ENCODE results near the gene EVC.

The EVC gene

GRCh38 chr4:5707778-5708448, 3.1 kb upstream of the EVC start:
- no peak overlapping the region for H3K27ac ChIP-seq (ENCODE audit: insufficient read depth, low read length, poor library complexity, severe bottlenecking)
- peaks cover 12% of the 10 kb centered on the region for H3K27me3 ChIP-seq (replicated peaks; ENCODE audit: control insufficient read depth, insufficient read depth, low read length, poor library complexity, severe bottlenecking)

GRCh38 chr4:5708449-5709206, 2.4 kb upstream of the EVC start, which contains the start of gene EVC2:
TSS of gene EVC2 (minus strand) at chr4:5708559. CDS start at chr4:5708513, 46 bp downstream.
- Histone ChIP-seq H3K36me3 (ENCODE audit: control insufficient read depth, insufficient read depth, low read length) (no peaks in the 10 kb centered on the region), H3K9me3 (ENCODE audit: control insufficient read depth, low read length) (no peaks in the 10 kb centered on the region), H3K27me3 (replicated peaks; ENCODE audit: control insufficient read depth, insufficient read depth, low read length, poor library complexity, severe bottlenecking) (peaks cover 12% of the 10 kb centered on the region), H3K4me3 (ENCODE audit: insufficient read depth, low read depth, low read length, poor library complexity, severe bottlenecking) (peak within 1 kb of the TSS; percentile 36), H3K27ac (ENCODE audit: insufficient read depth, low read length, poor library complexity, severe bottlenecking) (no peak within 1 kb of the TSS), H3K4me1 (ENCODE audit: control insufficient read depth, insufficient read depth, low read length, poor library complexity, severe bottlenecking) (no peaks in the 10 kb centered on the region)
- DNase-seq: peak in 1 of 3 donors; percentile 11

More at GRCh38 chr4:5707778-5708448, 3.1 kb upstream of the EVC start:
- Histone ChIP-seq H3K36me3 (ENCODE audit: control insufficient read depth, insufficient read depth, low read length) (no peaks in the 10 kb centered on the region), H3K4me1 (ENCODE audit: control insufficient read depth, insufficient read depth, low read length, poor library complexity, severe bottlenecking) (no peaks in the 10 kb centered on the region), H3K9me3 (ENCODE audit: control insufficient read depth, low read length) (no peaks in the 10 kb centered on the region), H3K4me3 (ENCODE audit: insufficient read depth, low read depth, low read length, poor library complexity, severe bottlenecking) (peak overlapping the region; percentile 36)
- no peak for DNase-seq

DNA sequence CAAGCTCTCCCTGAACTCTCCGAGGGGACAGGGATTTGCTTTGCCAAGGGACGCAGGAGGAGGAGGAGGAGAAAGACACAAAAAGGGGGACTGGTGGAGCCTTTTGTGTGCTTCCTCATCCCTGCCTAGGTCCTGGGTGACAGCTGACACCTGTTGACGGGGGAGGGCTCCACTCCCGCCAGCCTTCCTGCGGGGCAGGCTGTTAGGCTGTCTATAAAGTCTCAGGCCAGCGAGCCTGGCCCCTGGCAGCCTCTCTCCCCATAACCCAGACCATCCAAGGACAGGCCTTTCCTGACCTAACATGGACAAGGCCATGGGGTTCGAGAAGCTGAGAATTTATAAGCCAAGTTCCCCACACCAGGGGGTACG, 1.8 kb upstream of the EVC start:
- Histone ChIP-seq H3K27me3 (replicated peaks; ENCODE audit: control insufficient read depth, insufficient read depth, low read length, poor library complexity, severe bottlenecking) (peaks cover 12% of the 10 kb centered on the region), H3K4me1 (ENCODE audit: control insufficient read depth, insufficient read depth, low read length, poor library complexity, severe bottlenecking) (no peaks in the 10 kb centered on the region), H3K9me3 (ENCODE audit: control insufficient read depth, low read length) (no peaks in the 10 kb centered on the region), H3K4me3 (ENCODE audit: insufficient read depth, low read depth, low read length, poor library complexity, severe bottlenecking) (no peak overlapping the region), H3K27ac (ENCODE audit: insufficient read depth, low read length, poor library complexity, severe bottlenecking) (no peak overlapping the region), H3K36me3 (ENCODE audit: control insufficient read depth, insufficient read depth, low read length) (no peaks in the 10 kb centered on the region)
- DNase-seq: no peak

DNA sequence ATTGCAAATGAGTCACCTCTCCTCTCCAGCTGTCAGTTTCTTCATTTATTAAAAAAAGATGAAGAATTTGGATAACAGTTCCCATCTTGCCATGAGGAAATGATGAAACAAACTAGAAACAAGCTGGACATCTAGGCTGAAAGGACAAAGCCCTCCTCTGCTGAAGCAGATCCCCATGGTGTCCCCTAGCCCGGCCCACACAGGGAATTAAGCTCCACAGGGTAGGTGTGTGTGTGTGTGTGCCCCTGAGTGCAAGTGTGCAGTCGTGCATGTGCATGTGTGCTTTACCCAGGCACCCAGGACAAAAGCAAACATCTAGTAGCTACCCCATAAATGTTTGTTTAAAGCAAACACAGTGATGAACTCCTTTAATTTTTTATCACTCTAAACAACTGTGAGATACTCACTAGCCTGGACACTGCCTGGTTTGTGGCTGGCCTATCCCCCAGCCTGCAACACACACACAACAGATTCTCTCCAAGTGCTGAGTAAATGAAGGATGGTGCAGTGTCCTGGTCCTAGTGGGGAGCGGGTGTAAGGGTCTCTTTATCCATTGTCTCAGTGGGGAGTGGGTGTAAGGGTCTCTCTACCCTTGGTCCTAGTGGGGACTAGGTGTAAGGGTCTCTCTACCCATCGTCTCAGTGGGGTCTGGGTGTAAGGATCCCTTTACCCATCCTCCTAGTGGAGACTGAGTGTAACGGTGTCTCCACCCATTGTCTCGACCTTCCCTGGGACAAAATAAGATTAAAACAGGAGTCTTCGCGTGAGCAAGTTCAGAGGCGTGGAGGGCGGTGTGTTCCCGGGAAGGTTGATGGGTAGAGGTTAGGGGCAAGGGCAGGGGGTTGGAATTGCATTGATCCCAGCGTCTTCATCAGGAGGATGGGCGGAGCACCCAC, 688 bp upstream of the EVC start:
- Histone ChIP-seq H3K9me3 (ENCODE audit: control insufficient read depth, low read length) (no peaks in the 10 kb centered on the region), H3K27me3 (replicated peaks; ENCODE audit: control insufficient read depth, insufficient read depth, low read length, poor library complexity, severe bottlenecking) (peaks cover 12% of the 10 kb centered on the region), H3K27ac (ENCODE audit: insufficient read depth, low read length, poor library complexity, severe bottlenecking) (no peak overlapping the region), H3K4me3 (ENCODE audit: insufficient read depth, low read depth, low read length, poor library complexity, severe bottlenecking) (peak overlapping the region; percentile 31), H3K4me1 (ENCODE audit: control insufficient read depth, insufficient read depth, low read length, poor library complexity, severe bottlenecking) (no peaks in the 10 kb centered on the region), H3K36me3 (ENCODE audit: control insufficient read depth, insufficient read depth, low read length) (no peaks in the 10 kb centered on the region)
- DNase-seq: no peak

- peaks cover 12% of the 10 kb centered on the region for H3K27me3 ChIP-seq (replicated peaks; ENCODE audit: control insufficient read depth, insufficient read depth, low read length, poor library complexity, severe bottlenecking)
- no peak overlapping the region for H3K4me3 ChIP-seq (ENCODE audit: insufficient read depth, low read depth, low read length, poor library complexity, severe bottlenecking)
- DNase-seq: no peak
- no peak overlapping the region for H3K27ac ChIP-seq (ENCODE audit: insufficient read depth, low read length, poor library complexity, severe bottlenecking)
- H3K9me3 ChIP-seq (ENCODE audit: control insufficient read depth, low read length): no peaks in the 10 kb centered on the region
- H3K4me1 ChIP-seq (ENCODE audit: control insufficient read depth, insufficient read depth, low read length, poor library complexity, severe bottlenecking): no peaks in the 10 kb centered on the region
- H3K36me3 ChIP-seq (ENCODE audit: control insufficient read depth, insufficient read depth, low read length): no peaks in the 10 kb centered on the region
Observed at GRCh38 chr4:5711479-5712184, 631 bp downstream of the EVC start.

GRCh38 chr4:5712517-5712916, 1.5 kb downstream of the EVC start:
- no peak overlapping the region for H3K4me3 ChIP-seq (ENCODE audit: insufficient read depth, low read depth, low read length, poor library complexity, severe bottlenecking)
- H3K36me3 ChIP-seq (ENCODE audit: control insufficient read depth, insufficient read depth, low read length): no peaks in the 10 kb centered on the region
- H3K9me3 ChIP-seq (ENCODE audit: control insufficient read depth, low read length): no peaks in the 10 kb centered on the region
- peaks cover 9% of the 10 kb centered on the region for H3K27me3 ChIP-seq (replicated peaks; ENCODE audit: control insufficient read depth, insufficient read depth, low read length, poor library complexity, severe bottlenecking)
- no peaks in the 10 kb centered on the region for H3K4me1 ChIP-seq (ENCODE audit: control insufficient read depth, insufficient read depth, low read length, poor library complexity, severe bottlenecking)
- H3K27ac ChIP-seq (ENCODE audit: insufficient read depth, low read length, poor library complexity, severe bottlenecking): no peak overlapping the region
- DNase-seq: no peak

DNA sequence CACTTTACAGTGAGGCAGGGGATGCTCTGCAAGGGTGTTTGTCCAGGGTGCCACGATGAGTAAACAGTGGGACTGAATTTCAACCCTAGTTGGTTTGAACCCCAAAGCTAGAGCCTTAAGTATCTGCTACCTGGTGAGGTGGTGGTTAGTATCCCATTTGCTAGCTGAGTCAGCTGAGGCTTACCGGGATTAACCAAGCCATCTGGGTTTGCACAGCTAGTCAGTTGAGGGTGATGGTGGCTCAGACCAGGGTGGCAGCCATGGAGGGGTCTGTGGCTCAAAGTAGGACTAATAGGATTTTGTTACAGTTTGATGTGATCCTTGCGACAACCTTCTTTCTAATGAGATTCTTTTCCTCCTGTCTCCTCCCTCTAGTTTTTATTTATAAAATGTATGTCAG, 1.9 kb downstream of the EVC start:
- H3K4me1 ChIP-seq (ENCODE audit: control insufficient read depth, insufficient read depth, low read length, poor library complexity, severe bottlenecking): no peaks in the 10 kb centered on the region
- no peaks in the 10 kb centered on the region for H3K9me3 ChIP-seq (ENCODE audit: control insufficient read depth, low read length)
- no peak for DNase-seq
- H3K27ac ChIP-seq (ENCODE audit: insufficient read depth, low read length, poor library complexity, severe bottlenecking): no peak overlapping the region
- H3K4me3 ChIP-seq (ENCODE audit: insufficient read depth, low read depth, low read length, poor library complexity, severe bottlenecking): no peak overlapping the region
- H3K27me3 ChIP-seq (replicated peaks; ENCODE audit: control insufficient read depth, insufficient read depth, low read length, poor library complexity, severe bottlenecking): peaks cover 6% of the 10 kb centered on the region
- H3K36me3 ChIP-seq (ENCODE audit: control insufficient read depth, insufficient read depth, low read length): no peaks in the 10 kb centered on the region

DNA sequence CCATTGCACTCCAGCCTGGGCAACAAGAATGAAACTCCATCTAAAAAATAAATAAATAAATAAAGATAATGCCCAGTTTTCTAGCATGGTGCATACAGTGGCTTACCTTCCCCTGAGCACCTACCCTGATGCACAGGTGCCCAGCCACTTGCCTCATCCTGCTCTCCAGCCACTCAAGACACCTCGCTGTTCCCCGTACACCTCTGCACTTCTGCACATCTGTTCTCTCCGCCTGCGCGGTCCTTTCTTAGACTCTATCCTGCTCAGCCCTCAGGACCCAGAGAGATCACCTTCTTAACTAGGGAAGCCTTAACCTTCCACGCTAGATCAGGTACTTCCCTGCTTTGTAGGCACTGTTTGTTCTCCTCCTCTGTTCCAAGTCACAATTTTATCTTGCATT, 2.9 kb downstream of the EVC start:
- no peaks in the 10 kb centered on the region for H3K9me3 ChIP-seq (ENCODE audit: control insufficient read depth, low read length)
- no peak for DNase-seq
- H3K4me3 ChIP-seq (ENCODE audit: insufficient read depth, low read depth, low read length, poor library complexity, severe bottlenecking): no peak overlapping the region
- H3K27me3 ChIP-seq (replicated peaks; ENCODE audit: control insufficient read depth, insufficient read depth, low read length, poor library complexity, severe bottlenecking): peaks cover 6% of the 10 kb centered on the region
- no peak overlapping the region for H3K27ac ChIP-seq (ENCODE audit: insufficient read depth, low read length, poor library complexity, severe bottlenecking)
- H3K4me1 ChIP-seq (ENCODE audit: control insufficient read depth, insufficient read depth, low read length, poor library complexity, severe bottlenecking): no peaks in the 10 kb centered on the region
- no peaks in the 10 kb centered on the region for H3K36me3 ChIP-seq (ENCODE audit: control insufficient read depth, insufficient read depth, low read length)

GRCh38 chr4:5715357-5715756, 4.4 kb downstream of the EVC start:
- no peak for DNase-seq
- Histone ChIP-seq H3K4me3 (ENCODE audit: insufficient read depth, low read depth, low read length, poor library complexity, severe bottlenecking) (no peak overlapping the region), H3K9me3 (ENCODE audit: control insufficient read depth, low read length) (no peaks in the 10 kb centered on the region), H3K4me1 (ENCODE audit: control insufficient read depth, insufficient read depth, low read length, poor library complexity, severe bottlenecking) (no peaks in the 10 kb centered on the region), H3K27me3 (replicated peaks; ENCODE audit: control insufficient read depth, insufficient read depth, low read length, poor library complexity, severe bottlenecking) (no peaks in the 10 kb centered on the region), H3K27ac (ENCODE audit: insufficient read depth, low read length, poor library complexity, severe bottlenecking) (no peak overlapping the region), H3K36me3 (ENCODE audit: control insufficient read depth, insufficient read depth, low read length) (no peaks in the 10 kb centered on the region)

Measured in effector memory CD4-positive, alpha-beta T cell (primary cell).